COLO829 (cell line): Measurements from ENCODE around the gene ESPN.
"Not testable (repeated sequence)": the region's sequence is repeated elsewhere in the genome, so short reads cannot be mapped to it uniquely, and the experiment has no call there.

Source experiments
- DNase-seq: peaks from one replicate; pipeline ENCODE4 v3.0.0; 2012; ENCODE audit warnings: low spot score

ESPN gene

GRCh38 chr1:6448749-6449631, 24.4 kb downstream of the ESPN start:
- DNase-seq: no peak

- no peak for DNase-seq
Measured at GRCh38 chr1:6450005-6450450, 25.5 kb downstream of the ESPN start.

GRCh38 chr1:6450486-6450885, 25.9 kb downstream of the ESPN start:
- DNase-seq: not testable (repeated sequence)

GRCh38 chr1:6450943-6451373, 26.4 kb downstream of the ESPN start:
- DNase-seq: no peak

- not testable (repeated sequence) for DNase-seq
Measured at GRCh38 chr1:6453895-6454855, 29.6 kb downstream of the ESPN start.

GRCh38 chr1:6454856-6455751, 30.5 kb downstream of the ESPN start:
- no peak for DNase-seq

- not testable (repeated sequence) for DNase-seq
Measured at GRCh38 chr1:6455752-6456520, 31.4 kb downstream of the ESPN start.

GRCh38 chr1:6456800-6457466, 32.4 kb downstream of the ESPN start:
- no peak for DNase-seq

- DNase-seq: no peak
Measured at GRCh38 chr1:6459850-6460265, 35.3 kb downstream of the ESPN start.

GRCh38 chr1:6460301-6461050, 35.9 kb downstream of the ESPN start:
- DNase-seq: no peak

GRCh38 chr1:6461051-6461530, 36.5 kb downstream of the ESPN start:
- DNase-seq: no peak

- DNase-seq: no peak
Measured at GRCh38 chr1:6461538-6462411, 37.2 kb downstream of the ESPN start.

- no peak for DNase-seq
Measured at GRCh38 chr1:6462412-6463119, 38.0 kb downstream of the ESPN start.

- DNase-seq: no peak
Measured at GRCh38 chr1:6463120-6463412, 38.5 kb downstream of the ESPN start.

- no peak for DNase-seq
Measured at GRCh38 chr1:6464514-6464836, 39.9 kb downstream of the ESPN start.

GRCh38 chr1:6464915-6465314, 40.3 kb downstream of the ESPN start:
- DNase-seq: no peak

- DNase-seq: no peak
Measured at GRCh38 chr1:6465461-6466005, 41.0 kb downstream of the ESPN start.

GRCh38 chr1:6466023-6466422, 41.4 kb downstream of the ESPN start, which contains the start of gene TNFRSF25:
TNFRSF25 (minus strand) TSS chr1:6466173; CDS start chr1:6466107, 66 bp downstream.
- no peak for DNase-seq
